GM21576 (cell line): ENCODE results near the gene CCNL1.

Experiments
- ATAC-seq: cut with Tn5 transposase; IDR thresholded peaks from one replicate; pipeline ENCODE4 v1.9.1; 2021; ENCODE audit warnings: mild to moderate bottlenecking, moderate library complexity; ENCODE audit not compliant: unreplicated experiment

CCNL1 gene

DNA sequence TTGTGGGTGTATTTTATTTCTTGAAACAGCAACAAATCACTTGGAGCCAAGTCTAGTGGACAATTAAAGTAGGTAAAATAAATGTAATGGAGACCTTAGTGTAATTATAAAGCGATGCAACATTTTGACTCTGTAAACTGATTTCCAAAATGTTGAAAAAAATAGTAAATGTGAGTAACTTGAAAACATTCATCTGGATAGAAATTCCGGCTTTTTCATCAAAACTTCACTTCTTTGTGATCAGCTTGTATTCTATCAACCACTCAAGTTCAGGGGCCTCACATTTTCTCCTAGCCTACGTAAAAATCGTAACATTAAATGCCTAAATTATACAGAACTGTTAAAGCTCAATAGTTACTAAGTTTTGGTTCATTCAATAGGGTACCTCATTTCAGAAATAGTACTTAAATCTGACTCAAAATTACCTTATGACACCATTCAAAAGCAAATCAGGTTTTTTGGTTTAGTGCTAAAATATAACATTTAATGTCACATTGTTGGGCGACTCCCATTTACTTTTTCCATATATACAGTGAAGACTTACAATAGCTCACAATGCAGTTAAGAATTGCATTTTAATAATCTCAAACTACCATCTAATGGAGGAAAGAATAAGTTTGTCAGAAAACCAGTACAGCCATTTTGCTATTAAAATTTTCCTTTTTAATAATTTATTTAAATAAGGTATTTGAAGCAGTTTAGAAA, 12.7 kb downstream of the CCNL1 start:
- ATAC-seq: no peak

DNA sequence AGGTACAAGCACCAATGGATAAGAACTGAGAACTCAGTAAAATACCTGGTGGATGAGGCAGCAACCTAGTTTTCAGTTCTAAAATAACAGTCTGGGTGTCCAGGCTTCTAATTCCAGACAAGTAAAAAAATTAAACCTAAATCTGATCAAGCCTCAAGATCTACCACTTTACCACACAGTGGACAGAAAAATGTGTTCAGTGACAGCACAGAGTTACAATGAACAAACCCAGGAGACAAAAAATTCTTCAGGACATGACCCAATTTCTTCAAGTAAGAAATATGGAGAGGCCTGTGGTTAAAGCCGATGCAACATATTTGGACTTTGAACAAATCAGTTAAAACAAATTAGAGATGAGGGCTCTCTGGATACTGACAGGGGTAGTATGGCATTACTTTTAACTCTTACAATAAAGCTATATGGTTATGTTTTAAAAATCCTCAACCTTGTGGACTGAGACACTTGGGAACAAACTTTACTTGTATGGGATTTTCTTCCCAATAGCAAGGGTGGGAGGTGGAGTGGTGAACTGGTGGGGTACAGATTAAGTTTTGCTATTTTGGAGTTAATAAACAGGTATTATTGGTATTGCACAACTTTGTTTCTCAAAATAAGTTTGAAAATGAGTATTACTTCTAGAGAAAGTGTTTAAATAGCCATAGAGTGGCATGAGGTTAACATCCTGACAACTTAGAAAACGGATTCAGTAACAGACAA, 14.2 kb downstream of the CCNL1 start:
- ATAC-seq: no peak

DNA sequence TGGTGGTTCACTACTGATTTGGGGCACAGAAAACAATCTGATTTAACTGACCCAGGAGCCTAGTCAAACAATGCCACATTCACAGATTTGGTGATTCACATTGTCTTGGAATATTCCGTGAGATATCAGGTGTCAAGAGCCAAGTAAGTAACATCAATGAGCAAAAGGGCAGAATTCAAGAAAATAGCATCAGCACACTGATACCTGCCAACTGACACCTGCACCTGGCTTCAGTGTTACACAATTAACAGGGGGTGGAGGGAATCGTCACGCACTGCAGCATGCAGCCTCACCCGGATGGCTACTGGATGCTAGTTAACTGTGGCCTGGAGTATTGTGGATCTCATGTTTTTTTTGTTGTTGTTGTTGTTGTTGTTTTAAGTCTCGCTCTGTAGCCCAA, 17.6 kb downstream of the CCNL1 start:
- no peak for ATAC-seq

DNA sequence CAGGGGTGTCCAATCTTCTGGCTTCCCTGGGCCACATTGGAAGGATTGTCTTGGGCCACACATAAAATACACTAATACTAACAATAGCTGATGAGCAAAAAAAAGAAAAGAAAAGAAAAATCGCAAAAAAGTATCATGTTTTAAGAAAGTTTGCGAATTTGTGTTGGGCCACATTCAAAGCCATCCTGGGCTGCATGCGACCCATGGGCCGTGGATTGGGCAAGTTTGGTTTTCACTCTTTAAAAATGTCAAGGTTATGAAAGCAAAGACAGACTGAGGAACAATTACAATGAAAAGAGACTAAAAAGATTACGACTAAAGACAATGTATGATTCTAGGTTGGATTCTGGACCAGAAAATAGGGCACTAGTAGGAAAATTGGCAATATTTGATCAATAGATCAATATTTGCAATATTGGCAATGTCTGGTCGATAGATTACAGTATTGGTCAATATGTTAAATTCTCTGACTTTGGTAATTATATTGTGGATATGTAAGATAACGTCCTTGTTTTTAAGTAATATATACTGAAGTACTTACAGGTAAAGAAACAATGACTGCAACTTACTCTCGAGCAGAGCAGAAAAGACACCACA, 19.9 kb downstream of the CCNL1 start:
- no peak for ATAC-seq

DNA sequence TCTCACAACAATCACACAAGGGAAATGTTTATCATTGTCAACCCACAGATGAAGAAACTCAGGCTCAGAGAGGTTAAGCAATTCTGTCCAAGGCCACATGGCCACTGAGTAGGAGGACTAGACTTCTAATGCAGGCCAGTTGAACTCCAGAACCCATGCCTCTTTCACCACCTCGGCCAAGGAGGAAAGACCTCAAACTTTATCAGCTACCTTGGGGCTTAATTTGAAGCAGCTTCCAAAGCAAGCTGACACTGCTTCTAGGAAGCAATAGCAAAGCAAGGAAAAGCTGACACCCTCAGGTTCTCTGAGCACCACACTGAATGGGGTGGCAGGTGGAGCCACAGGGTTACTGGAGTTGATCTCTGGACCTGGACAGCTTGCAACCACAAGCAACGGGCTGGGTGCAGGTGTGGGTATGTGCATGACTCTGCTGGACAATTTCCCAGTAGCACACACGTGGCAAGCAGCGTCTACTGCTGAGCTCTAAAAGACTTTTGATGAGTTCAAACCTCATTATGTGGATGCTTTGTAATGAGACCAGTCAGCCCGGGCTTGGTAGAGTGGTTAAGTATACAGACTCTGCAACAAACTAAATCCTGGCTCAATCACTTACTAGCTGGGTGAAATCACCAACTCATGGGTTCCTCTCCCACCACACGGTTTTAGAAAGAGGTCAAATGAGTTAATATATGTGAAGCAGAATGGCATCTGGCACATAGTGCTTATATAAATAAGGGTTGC, 23.1 kb downstream of the CCNL1 start:
- ATAC-seq: no peak

DNA sequence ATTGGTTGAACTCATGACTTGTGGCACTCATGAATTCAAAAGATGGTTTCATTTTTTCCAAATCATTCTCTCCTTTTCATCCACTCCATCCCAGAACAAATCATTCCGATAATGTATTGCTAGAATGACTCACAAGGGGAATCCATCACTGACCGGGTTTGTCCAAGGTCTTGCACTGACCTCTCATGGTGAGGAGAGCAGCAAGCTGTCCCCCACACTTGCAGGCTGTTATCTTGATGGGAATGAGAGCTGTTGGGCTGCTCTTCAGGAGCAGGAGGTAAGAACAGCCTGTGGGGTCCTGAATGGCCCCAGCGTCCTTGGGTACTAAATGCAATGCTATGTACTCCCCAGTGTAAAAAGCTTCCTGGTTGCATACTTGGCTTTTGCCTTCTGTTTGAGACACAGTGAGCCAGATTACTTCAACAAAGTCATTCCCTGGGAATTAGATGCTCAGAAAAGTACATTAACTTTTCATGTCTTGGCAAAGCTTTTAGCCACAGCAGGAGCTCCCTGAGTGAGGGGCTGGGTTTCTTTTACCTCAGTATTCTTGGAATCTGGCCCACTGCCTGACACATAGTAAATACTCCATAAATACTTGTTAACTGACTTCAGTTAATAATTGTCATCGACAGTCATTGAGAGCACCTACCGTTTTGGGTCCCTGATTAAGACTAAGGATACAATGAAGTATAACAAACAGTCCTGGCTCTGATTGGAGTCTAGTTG, 24.1 kb downstream of the CCNL1 start:
- no peak for ATAC-seq

DNA sequence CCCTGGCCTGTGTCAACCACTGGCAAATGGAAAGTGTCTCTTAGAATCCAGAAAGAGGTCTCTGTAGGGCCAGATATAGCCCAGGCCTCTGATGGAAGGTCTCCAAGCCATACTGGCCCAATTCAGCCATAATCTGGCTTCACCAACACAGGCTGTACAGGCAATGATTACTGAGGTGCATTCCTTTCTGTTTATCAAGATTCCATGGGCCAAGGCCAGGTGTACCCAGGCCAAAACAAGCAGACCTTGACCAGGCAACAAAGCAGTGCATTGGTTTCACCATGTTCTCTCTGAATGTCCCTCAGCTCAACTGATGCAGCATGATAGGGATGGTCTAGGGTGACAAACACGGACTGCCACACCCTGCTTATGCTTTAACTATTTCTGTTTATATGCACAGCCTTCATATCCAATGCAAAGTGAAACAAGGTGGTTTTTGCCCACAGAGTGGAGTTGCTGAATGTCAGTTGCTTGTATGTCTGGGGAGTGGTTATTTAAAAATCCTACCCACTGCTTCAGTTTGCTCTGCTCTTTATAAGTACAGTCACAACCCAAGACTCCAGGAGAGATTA, 25.2 kb downstream of the CCNL1 start:
- peak; percentile 41 for ATAC-seq

DNA sequence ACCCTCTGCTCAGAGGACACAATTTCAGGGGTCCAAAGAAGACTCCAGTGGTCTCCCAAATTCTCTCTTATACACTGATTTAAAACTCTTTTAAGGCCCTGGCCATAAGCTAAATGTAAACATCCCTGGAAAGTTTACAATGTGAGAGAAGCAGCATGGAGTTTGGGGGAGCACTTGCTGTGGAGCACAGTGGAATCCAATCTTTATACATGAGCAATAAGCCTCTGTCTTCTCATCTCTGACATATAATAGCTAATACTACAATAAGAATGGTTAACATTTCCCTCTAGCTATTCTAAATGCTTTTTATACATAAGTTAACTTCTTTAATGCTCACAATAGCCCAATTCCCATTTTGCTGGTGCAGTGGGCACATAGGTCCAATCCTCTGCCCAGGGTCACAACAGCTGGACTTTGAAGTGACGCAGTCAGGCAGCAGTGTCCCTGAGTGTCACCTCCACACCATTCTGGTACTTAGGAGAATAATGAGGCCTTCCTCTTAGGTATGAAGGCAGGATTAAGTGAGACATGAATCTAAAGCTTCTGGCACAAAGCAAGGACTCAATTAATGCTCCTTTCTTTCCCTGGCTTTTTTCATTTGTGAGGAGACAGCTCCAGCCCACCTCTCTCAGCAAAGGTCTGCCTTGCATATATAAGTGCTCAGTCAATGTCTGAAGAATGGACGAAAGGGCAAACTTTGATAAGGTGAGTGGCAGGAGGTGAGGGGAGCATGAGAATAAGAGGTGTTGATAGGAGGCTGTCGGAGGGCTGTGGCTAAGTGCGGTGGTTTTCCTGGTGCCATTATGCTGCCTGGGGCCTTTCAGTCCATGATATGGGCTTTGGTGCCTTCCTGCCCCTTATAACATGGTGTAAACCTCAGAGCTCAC, 26.3 kb downstream of the CCNL1 start:
- no peak for ATAC-seq

DNA sequence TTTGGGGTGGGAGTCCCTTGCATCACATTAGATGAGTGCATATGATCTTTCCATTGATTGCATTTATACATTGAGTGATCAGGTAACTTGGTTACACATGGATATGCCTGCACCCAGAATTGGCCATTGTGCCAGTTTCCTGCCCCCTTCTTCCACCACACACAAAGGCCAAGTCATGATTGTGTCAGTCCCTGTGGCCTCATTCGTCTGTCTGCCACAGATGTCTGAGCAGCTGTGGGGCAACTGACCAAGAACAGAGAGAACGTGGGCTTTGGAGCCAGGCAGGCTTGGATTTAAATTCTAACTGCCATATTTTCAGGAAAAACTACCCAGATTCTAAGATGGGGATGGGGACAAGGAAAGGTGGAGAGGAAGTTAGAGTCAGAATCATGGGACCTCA, 27.0 kb downstream of the CCNL1 start:
- ATAC-seq: no peak

DNA sequence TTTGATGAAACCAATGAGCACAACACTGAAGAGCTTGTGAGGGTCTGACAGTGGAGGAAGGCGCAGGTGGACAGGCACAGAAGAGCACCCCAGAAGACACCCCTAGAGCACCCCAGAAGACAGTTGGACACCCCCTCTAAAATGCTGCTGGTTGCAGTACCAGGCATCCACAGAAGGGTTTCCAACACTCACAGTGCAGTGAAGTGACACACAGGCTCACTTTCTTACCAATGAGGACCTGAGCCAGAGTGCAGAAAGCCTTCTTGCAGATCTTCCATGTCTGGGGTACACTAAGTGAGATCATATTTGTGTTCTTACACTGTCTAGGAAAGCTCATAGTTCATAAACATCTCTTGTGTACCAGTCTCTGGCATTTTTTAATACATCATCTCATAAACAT, 27.6 kb downstream of the CCNL1 start:
- no peak for ATAC-seq

DNA sequence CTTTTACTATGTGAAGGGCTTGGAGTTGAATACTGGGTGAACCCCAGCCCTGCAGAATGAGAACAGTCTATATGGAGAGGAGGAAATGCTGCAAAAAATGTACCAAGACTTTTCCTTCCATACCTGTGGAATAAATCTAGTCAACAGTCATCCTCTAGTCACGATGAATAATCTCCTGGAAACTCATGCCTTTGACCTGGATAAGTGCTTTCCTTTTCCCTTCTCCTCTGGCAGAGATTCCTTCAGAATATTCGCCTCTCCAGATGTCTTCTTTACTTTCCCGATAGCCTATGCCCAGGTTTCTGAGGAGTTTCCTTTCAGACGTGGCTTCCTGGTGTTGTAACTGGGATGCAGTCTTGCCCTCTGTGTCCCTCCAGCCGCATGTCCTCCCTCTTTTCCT, 28.1 kb downstream of the CCNL1 start:
- ATAC-seq: no peak

DNA sequence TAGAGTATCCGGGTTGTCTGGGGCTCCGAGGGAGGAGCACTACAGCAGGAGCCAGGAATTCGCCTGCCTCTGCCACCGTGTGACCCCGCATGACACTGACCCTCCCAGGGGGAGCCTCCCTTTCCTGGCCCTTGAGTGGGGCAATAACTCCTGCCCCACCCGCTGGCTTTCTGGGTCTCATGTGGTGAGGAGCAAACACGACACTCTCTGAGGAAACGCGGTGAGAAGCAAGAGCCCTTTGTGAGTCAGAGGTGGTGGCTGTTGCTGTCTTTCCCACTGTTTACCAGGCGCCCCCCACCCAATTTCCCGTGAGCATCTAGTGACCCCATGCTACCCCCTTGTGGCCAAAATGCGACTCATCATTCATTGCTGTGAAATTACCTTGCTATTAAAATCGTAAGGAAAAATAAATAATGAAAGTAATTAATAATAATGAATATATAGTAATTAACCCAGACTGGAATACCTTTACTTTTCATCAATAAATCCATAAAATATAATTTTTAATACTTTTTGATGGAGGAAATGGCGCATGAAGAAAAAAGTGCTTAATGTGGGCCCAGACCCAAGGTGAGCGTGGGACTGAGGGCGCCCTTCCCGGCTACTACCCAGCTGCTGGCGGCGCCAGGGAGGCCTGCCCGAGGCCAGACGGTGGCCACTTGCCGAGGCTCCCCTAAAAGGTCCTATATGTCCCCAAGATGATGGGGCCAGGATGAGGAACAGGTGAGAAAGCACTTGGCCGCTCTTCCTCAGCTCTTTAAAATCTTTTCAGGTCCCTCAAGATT, 29.3 kb downstream of the CCNL1 start:
- no peak for ATAC-seq

DNA sequence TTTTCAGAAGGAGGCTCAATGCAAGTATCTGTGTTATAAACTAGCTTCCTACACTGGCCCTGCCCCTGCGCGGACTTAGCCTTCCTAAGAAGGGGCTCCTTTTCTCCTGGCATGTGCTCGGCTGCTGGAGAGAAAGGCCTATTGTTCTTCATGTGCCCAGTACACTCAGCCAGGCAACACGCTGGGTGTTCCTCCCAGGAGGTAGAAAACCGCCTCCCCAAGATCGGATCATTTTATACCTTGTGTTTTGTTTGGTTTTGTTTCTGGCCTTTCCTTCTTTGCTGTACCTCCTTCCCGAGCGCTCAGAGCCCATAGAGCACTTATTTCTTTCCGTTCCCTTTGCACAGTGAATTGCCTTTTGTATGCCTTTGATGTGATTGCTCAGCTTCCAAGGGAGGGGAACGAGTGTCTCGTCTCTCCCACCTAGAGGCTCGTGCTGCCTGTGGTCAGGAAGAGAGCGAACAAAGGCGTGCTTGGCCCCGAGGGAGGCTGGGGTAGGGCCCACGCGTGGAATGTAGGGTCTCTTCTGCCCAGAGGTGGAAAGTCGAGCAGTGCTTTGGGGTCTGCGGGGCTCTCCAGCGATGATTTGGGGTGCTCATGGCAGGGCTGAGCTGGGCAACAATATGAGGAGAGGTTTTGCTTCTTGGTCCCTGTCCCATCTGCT, 30.0 kb downstream of the CCNL1 start:
- no peak for ATAC-seq

DNA sequence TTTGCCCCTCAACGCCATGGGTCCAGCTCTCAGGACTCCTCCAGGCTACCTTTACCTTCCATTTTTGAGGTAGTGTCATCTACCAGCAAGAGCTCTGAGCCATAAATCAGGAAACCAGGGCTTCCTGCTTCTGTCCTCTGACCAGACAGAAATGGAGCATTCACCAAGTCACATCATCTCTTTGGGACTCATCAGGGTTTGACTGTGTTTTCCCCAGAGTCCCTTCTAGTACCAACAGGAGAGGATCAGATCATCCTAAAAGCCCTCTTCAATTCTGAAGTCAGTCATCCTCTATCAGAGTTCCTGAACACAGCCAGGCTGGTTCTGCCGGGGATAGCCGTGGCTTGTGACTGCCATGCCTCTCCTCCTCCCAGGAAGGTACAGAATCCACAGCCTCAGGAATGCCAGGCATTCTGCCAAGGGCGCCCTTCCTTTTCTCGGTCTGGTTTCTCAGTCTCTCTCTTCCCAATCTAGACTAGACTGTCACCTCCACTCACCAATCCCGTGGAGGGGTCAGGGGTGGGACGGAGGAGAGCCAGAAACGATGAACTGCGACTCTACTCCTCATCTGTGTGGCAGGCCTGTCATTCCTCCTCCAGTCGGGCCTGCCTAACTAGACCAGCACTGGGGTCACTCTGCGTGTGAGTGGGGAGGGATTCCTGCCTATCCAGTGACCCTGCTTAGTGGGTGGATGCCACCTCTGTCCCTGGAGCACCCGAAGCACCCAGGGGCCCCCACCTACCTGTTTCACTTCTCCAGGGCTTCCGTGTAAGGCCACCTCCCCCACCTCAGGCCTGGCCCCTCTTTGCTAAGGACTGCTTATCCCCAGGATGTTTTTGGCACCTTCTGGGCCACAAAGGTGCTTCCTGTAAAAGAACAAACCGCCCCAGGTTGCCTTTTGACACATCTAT, 30.9 kb downstream of the CCNL1 start:
- peak; percentile 6 for ATAC-seq

DNA sequence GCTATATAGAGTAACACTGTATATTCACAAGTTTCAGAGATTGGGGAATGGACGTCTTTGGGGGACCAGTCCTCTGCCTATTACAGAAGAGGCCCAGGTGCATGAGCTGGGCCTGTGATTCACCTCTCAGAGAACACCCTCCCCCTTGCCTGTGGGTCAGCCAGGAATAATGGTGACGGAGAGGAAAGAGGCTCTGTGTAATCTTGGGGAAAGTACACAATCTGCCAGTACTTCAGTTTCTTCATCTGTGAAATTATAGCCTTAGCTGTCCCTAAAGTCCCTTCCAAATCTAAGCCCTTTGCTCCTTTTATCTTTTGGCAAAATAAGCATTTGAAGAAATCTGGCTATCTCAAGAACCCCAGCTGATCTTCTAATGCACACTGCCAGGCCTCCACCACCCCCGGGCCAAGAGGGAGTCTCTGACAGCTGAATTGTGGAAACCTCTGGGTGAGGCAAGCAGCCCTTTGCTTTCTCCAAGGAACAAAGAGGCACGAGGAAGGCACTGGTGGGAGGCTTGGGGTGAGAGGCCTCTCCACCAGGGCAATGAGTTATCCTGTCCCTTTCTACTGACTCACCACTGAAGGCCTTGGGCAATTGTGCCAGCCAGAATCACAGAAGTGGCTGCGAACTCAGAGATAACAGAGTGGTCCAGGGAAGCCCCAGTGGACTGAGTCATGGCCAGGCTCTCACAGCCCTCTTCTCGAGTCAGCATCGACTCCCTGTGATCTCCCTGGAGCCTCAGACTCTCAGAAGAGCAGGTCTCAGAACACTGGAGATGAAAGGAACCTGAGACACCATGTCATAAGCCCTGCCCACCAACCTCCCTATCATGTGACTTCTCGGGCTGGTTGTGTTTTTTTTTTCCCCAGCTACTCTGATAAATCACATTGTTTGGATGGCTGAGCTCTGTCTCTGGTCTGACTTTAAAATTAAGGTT, 31.8 kb downstream of the CCNL1 start:
- peak; percentile 40 for ATAC-seq

DNA sequence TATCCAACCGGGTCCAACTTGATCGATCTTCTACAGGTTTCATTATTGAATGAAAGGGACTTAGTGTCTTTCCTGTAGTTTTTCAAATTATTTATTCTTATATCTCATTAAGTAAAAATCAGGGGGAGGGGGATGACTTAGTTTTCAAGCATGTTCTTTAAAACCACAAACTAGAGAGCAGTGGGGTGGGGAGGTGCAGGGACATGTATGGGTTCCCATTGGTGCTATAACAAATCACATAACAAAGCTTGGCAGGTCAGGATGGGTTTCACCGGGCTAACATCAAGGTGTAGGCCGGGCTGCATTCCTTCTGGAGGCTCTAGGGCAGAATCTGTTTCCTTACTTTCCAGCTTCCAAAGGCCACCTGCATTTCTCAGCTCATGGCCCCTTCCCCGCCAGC, 32.7 kb downstream of the CCNL1 start:
- no peak for ATAC-seq
